CD4-positive, alpha-beta T cell treated with Interleukin-2 at 100 ng/mL for 4 hours (primary cell): ENCODE data around the gene UBL4A.

Source experiments
- DNase-seq: peaks from one replicate; pipeline ENCODE4 v3.0.0-alpha.2; 2020; ENCODE audit warnings: low spot score

Gene UBL4A

DNA sequence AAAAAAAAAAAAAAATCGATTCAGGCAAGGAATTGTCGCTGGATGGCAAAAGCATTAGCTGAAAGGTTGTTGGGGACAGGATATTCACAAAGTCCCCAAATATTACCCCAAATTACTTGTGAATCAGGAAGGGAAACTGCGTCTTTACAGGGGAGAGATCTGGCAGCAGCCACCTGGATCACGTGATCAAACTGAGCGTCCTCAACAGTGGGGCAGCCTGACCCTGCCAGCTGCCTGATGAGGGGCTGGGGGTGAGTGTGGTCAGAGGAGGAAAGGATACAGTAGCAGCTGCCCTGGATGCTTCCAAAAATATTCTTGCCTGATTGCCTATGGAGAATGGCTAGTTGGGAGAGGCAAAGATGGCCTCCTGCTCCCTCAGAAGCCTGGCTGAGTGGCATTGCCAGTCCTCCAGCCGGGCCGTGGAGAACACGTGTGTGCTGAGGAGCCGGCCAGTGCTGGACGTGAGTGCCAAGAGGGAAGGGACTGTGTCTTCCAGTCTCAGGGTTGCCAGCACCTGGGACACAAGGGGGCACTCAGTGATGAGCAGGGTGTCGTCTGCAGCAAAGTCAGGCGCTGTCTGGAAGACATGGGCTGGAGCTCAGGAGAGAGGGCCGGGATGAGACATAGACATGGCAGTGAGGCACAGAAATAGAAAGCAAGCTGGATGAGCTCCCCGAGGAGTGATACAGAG is 4.4 kb downstream of the UBL4A start:
- no peak for DNase-seq

- no peak for DNase-seq
Measured at GRCh38 chrX:154481195-154481594, 5.2 kb downstream of the UBL4A start.

DNA sequence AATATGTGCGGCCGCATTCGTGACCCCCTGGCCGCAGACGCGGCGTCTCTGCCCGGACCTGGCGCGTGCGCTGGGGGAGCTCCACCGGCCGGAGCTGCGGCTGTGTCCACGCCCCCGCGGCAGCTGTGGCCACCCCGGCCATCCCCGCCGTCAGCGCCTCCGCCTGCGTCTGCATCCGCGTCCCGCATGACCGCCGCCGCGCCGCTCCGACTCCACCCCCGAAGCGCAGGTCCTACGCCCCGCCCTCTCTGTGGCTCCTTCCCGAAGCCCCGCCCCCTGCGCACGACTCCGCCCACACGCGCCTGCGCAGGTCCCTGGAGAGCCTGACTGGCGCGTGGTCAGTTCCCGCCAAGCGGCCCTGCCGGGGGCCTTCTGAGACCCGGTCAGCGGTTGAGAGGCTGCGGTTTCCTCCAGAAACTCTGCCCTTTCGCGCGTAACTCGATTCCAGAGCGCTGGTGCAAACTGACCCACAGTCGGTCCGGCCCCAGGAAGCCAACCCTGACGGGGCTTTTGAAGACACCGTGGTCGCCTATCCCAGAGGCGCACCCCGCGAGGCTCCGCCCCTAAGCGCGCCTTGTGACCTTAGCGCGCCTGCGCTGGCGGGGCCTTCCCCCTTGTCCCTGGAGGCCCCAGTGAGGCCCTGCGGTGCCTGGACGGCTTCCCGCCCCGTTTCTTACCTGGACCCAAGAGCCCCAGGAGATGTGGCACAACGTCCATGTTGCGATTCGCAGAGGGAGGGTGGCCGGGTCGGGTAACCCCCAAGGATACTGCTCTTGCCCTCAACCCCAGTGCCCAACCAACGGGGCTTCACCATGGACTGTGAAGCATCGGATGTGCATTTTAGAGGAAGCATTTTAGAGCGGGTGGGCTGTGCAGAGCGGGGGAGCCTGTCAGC is 7.4 kb downstream of the UBL4A start, which contains the start of gene LAGE3:
TSS of gene LAGE3 (minus strand) at position 554 of the 895 bp plus-strand sequence. CDS start at position 188, 366 bp downstream.
- peak; percentile 94 for DNase-seq

GRCh38 chrX:154477891-154478477 is 8.4 kb downstream of the UBL4A start:
- no peak for DNase-seq

- DNase-seq, result no peak
Measured at GRCh38 chrX:154476821-154477220, 9.6 kb downstream of the UBL4A start.

- DNase-seq, result no peak
Measured at GRCh38 chrX:154473683-154474082, 12.7 kb downstream of the UBL4A start.

DNA sequence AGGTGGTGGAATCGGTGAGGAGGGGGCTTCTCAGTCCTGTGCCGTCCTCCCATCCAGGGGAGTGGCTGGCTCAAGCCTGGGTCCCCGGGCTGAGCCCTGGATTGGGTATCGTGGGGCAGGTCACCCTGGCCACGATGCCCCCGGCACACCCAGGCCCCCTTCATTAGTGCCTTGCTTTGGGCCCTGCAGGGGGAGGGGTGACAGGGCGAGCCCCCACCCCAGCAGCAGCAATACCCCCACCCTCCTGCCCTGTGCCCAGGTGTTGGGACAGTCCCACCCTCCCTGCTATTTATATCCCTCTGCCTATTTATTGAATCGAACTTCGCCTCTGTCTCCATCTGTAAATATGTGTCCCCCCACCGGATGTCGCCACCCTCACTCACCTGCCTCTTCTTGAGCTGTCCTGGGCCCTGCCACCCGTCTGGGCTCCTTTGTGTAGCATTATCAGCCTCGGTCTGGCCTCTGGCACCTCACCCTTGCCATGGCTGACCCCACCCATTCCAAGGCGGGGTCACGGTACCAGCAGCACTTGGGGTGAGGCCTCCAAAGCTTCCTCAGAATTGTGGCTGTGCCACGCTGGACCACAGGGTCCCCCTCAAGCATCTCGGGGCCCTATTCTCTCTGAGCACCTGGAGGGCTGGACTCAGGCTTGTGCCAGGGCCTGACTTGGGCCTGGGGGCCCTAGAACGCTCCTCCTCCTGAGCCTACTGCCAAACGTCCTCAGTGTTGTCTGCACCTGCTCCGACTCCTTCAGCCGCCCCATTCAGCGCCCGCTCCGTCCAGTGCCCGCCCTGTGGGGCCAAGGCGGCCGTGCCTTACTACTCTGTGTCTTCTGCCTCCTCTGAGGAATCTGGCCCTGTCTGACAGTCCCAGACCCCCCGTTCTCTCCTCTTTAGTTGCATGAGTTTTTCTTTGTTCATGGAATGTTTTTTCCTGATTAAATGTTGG is 13.5 kb downstream of the UBL4A start:
- DNase-seq, result no peak

DNA sequence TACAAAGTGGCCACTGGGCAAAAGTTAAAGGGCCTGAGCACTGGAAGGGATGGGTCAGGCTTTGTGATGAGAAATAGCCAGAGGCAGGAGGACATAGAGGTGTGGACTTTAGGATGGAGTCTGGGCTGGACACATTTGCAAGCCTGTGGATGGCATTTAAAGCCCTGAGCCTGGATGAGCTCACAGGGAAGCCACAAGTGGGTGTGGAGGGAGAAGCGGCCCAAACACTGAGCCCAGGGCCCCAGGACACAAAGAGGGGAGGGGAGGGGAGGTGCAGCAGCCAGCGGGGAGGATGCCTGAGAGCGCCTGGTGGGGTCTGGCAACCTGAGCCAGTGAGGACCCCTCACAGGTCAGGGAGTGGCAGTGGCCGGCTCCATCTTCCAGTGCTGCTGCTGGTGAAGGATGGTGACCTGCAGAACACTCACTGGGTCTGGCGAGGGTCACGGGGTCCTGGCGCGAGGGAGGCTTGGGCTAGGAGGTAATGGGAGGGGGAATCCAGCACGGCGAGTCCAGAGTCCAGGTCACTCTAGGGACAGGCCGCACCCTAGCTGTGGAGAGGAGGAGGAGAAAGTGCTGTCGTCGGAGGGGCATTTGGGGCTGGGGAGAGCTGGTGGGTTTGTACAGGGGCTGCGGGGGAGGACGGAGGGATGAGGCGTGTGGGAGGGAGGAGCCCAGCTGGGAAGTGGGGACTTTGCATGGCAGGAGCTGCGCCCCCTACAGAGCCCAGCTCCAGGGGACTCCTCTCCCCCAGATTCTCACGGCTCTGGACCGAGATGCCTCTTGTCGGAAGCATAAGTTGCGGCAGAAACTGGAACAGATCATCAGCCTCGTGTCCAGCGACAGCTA is 14.4 kb downstream of the UBL4A start:
- no peak for DNase-seq

- DNase-seq, result no peak
Measured at GRCh38 chrX:154470914-154471568, 15.4 kb downstream of the UBL4A start.

GRCh38 chrX:154470434-154470833 is 16.0 kb downstream of the UBL4A start:
- DNase-seq, result no peak

DNA sequence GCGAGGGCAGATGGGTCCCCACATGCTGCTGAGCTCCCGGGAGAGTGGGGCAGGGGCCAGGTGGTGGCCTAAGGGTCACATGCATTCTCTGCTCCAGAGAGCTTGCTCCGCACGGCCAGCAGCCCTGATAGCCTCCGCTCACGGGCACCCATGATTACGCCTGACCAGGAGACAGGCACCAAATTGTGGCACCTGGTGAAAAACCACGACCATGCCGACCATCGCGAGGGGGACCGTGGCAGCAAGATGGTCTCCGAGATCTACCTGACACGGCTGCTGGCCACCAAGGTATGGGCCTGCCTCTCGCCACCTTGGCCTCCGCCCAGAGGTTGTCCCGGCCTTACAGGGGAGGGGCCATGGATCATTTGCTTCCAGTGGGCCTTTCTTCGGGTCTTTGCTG is 16.5 kb downstream of the UBL4A start:
- DNase-seq, result no peak

- no peak for DNase-seq
Measured at GRCh38 chrX:154469114-154469513, 17.3 kb downstream of the UBL4A start.

- DNase-seq, result no peak
Measured at GRCh38 chrX:154468217-154468616, 18.2 kb downstream of the UBL4A start.

DNA sequence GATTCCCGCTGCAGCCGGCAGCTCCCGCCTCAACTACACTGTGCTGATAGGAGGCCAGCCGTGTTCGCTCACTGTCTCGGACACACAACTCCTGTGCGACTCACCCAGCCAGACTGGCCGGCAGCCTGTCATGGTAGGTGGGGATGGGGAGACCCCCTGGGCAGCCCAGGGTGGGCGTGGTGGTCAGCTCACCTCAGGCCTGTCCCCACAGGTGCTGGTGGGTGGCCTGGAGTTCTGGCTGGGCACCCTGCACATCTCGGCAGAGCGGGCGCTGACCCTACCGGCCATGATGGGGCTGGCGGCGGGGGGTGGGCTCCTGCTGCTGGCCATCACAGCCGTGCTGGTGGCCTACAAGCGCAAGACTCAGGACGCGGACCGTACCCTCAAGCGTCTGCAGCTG is 18.9 kb downstream of the UBL4A start:
- DNase-seq, result no peak

DNA sequence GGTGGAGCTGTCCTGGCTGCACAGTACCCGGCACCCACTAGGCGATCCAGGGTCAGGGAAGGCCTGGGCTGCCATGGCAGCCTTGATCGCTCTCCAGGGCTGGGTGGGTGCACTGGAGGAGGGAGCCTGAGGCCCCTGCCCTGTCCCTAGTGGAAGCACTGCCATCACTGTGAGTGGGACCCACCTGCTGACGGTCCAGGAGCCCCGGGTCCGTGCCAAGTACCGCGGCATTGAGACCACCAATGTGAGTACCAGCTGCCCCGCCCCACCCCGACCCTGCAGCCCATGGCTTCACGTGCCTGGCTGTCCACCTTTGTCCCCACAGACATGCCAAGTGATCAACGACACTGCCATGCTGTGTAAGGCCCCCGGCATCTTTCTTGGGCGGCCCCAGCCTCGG is 19.5 kb downstream of the UBL4A start:
- DNase-seq, result no peak

- no peak for DNase-seq
Measured at GRCh38 chrX:154466036-154466435, 20.4 kb downstream of the UBL4A start.

GRCh38 chrX:154465601-154466000 is 20.8 kb downstream of the UBL4A start:
- no peak for DNase-seq

GRCh38 chrX:154464806-154465365 is 21.5 kb downstream of the UBL4A start:
- no peak for DNase-seq

- DNase-seq, result no peak
Measured at GRCh38 chrX:154463611-154464220, 22.7 kb downstream of the UBL4A start.
